NCI-H1092 (cell line): ENCODE data around the gene TXNL4B.

Experiments used
- DNase-seq: peaks from one replicate; lab custom pipeline; 2025; lab: John Stamatoyannopoulos, UW

The TXNL4B gene

DNA sequence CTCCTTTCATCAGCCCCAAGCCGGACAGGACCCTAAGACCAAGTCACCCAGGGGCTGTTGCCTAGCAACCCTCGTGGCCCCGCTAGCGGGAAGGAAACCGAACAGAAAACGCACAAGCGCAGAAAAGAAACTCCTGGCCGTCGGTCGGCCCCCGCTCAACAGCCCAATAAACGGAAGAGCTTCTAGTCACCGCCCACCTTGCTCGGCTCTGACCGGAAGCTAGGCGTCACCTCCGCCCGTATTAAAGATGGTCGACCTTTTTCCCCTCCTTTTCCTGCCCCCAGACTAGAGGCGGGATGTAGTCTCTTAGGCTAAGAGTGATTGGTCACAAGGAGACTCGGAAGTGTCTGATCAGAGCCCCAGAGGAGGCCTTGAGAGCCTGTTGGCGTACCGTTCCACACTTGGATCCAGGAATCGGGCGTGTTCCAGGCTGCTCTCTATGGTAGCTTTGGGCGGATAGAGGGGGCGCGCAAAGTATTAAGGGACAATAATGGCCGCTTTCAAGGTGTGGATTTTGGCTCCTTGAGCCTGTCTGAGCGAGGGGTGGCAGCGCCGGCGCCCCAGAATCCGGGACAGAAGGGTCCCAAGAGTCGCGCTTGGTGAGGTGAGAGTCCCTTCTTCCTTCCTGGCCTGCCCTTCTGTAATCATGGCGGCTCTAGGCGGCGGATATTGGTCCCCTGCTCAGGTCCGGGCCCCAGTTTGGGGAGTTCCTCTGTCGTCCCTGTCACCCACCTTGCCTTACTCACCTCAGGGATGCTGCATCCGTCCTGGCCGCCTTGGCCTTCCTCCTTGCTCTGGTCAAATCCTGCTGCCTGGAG is at the start of gene TXNL4B, which contains the start of gene DHX38:
TXNL4B (minus strand) TSS at position 173 of the 818 bp plus-strand sequence. CDS start 2,871 bp downstream, outside the sequence.
DHX38 (plus strand) TSS at position 400 of the 818 bp plus-strand sequence. CDS start 2,311 bp downstream, outside the sequence.
- DNase-seq = peak; percentile 99

GRCh38 chr16:72142476-72142875 is 49.1 kb upstream of the TXNL4B start:
- DNase-seq = no peak

DNA sequence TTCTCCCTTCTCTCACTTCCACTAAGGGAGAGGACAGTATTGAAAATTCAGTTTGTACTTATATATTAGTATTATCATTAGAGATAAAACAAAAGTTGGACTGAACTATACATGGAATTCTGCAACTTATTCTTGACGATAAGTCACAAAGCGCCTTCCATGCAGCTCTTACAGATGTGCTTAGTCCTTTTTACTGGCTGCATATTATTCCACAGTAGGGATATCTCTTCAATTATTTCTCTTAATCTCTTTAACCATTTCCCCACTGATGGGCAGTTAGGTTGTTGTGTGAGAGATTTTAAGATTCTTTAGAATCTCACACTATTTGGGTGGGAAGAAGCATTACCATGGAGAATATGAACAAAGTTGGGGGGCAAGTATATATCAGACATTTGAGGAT is 46.5 kb upstream of the TXNL4B start:
- no peak for DNase-seq

- DNase-seq = no peak
Observed at GRCh38 chr16:72138064-72138572, 44.7 kb upstream of the TXNL4B start.

DNA sequence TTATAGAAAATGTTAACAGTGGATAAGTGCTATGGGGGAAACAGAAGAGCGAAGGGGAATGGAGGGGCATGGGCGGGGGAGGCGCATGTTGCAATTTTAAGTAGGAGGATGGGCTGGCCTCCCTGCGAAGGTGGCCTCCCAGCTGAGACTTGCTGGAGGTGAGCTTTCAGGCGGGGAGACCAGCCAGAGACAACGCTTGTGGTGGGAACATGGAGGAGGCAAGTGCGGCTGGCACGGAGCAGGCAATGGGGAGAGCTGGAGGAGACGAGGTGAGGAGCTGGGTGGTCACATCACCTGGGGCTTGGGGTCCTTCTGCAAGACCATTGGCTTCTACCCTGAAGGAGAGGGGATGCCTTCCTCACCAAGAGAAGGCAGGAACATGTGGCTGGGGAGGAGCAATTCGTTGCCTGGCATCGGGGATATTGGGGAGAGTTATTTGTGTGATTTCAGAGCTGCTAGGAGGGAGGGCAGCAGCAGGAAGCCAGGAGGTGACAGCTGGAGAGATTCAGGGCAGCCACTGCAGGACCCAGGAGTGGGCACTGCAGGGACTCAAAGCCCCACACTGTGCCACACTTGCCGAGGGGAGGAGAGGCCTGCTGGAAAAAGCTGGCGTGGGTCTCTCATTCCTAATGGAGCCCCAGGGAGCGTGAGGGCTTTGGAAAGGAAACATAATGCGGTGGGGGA is 44.1 kb upstream of the TXNL4B start:
- DNase-seq = no peak

- DNase-seq = no peak
Observed at GRCh38 chr16:72134507-72134906, 41.1 kb upstream of the TXNL4B start.

- DNase-seq = no peak
Observed at GRCh38 chr16:72132726-72133125, 39.3 kb upstream of the TXNL4B start.

- no peak for DNase-seq
Observed at GRCh38 chr16:72131036-72131435, 37.6 kb upstream of the TXNL4B start.

DNA sequence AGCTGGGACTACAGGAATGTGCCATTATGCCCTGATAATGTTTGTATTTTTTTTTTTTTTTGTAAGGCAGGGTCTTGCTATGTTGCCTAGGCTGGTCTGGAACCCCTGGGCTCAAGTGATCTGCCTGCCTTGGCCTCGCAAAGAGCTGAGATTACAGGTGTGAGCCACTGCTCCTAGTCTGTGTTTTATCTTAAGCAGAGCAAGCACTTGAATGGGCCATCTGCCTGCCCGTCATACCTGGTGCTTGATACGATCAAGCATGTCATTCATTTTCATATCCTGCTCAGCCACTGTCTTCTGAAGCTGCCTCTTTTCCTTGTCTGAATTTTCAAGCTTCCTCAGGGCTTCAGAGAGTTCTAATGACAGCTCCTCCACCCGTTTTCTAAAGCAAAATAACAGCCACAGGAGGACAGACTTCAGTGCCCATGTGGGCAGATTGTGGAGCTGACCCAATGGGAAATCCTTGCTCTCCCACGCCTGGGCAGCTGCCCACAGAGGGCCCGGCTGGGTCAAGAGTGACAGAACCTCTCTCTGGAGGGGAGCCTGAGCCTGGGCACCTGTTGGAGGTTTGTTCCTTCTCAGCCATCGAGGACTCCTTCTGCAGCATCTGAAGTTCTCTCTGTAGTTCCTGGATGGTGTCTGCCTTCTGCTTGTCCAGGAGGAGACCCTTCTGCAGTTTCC is 36.7 kb upstream of the TXNL4B start:
- DNase-seq = no peak

GRCh38 chr16:72128701-72129100 is 35.3 kb upstream of the TXNL4B start:
- DNase-seq = no peak

DNA sequence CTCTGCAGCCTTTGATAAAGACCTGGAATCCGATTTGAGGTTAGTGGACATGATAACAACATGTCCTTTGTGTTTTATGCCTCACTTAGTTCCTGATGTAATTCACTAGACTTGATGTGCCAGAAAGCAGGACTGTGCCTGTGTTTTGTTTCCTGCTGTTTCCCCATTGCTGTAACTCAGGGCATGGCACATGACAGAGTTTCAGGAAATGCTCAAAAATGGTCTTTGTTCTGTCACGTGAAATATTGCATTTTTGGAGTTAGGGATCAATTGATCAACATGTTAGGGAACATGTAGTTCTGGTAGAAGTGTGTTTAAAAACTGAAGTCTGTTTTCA is 33.0 kb upstream of the TXNL4B start:
- DNase-seq = no peak

DNA sequence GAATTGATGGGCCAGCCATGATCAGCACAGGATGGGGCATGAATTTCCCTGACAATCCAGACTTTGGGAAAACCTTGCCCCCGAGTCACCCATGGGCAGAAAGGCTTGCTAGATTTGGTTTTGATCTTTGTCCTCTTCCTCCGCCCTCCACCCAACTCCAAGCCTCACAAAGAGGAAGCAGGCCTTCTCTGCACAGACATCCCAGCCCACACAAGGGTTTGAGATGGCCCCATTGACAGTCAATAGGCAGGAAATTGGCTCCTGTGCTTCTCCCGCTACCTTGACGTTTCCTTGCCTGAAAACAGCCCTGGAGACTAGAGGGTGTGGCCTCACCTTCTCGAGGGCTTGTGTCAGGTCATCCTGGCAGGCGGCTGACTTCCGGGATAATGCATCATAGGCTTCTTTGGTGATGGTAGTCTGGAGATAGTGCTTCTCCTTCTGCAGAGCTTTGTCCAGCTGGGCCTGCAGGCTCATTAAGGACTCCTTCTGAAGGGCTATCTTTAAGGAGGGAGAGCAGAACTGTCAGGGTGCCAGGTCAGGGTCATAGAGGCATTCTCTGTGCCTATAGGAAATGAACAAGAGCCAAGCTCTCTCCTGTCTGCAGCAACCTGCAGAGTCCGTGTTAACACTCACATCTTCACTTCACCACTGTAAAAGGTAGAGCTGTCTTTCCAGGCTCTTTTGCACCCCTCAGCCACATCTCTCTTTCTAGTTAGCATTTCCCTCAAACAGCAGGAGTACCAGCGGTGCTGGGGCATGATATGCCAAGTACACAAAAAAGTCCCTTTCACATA is 32.4 kb upstream of the TXNL4B start:
- no peak for DNase-seq

DNA sequence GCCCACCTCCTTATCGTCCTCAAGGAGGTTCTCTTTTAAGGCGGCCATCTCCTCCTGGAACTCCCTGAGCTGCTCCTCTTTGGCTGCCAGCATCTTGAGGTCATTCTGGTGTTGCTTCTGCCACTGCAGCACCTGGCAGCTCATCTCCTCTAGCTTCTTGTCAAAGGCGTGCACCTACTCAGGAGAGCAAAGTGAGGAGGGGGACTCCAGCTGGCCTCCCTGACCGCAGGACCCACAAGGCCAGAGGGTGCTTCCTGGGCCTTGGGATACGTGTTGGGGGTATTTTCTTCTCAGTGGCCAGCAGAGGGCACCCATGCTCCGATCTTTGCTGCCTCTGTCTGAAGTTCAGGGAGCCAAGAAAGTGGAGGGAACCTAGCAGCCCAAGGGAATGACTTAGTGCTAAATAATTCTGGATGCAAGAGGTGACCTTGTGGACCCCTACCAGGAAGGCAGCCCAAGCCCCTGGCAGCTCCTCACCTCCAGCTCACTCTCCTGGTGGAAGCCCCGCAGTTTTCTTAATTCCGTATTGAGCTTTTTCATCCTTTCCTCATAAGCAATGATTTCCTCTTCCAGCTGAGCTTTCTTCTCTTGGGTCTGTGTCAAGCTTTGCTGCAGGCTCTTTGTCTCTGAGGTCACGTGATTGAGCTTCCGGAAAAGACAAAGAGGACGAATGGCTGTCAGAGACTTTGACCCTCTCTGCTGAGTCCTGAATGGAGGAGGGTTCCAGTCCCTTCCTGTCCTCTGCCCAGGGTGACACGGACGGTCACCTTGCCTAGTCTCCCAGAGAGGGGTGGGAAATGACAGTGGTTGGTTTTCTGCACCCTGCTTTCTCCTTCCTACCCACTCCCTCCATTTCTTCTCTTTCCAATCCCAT is 31.6 kb upstream of the TXNL4B start:
- peak; percentile 51 for DNase-seq

- DNase-seq = no peak
Observed at GRCh38 chr16:72124148-72124547, 30.7 kb upstream of the TXNL4B start.

DNA sequence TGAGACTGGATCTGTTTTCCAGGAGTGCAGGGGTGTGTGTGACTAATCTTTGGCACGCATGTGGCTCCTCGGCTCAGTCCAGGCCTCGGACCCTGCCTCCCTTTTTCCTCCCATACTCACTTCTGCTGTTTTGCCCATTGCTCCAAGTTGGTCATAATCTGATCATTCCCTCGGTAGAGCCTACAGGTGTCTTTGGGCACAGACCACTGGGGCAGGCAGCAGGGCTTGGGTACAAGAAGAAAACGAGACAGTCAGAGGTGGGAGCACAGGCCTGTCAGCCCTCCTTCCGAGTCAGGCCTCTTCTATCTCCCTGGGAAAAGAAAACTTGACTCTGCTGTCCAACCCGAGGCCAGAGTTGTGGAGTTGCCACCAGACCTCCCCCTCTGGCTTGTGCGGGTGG is 30.0 kb upstream of the TXNL4B start:
- no peak for DNase-seq

- no peak for DNase-seq
Observed at GRCh38 chr16:72122916-72123315, 29.5 kb upstream of the TXNL4B start.

- DNase-seq = no peak
Observed at GRCh38 chr16:72122308-72122707, 28.9 kb upstream of the TXNL4B start.

- DNase-seq = no peak
Observed at GRCh38 chr16:72120026-72120425, 26.6 kb upstream of the TXNL4B start.

DNA sequence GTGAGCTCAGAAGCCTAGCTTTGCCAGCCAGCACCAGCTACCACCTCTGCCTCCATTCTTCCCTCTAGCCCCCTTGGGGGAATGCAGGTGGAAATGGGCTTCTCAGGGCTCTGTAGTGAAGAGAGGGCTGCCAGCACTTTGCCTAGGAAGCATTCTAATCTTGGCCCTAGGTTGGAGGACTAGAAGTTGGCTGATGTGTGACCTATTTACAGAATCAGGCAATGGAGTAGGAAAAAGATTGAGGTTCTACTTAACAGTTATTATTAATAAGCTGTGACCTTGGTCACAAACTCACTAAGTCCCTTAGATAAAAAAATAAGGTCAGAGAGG is 20.2 kb upstream of the TXNL4B start:
- DNase-seq = no peak

GRCh38 chr16:72112906-72113615 is 19.6 kb upstream of the TXNL4B start:
- DNase-seq = no peak
